AG09319 (cell line): ENCODE measurements around the gene SLC35A5.

Experiments
- DNase-seq: peaks from one replicate; pipeline ENCODE4 v3.0.0-alpha.2; 2010; ENCODE audit warnings: low read depth; ENCODE audit errors: extremely low read depth
- TF ChIP-seq, protein P1 (sequence below): IDR thresholded peaks from 2 replicates; pipeline ENCODE4 v1.5.1; 2011; ENCODE audit warnings: low read depth, mild to moderate bottlenecking, inconsistent platforms, low read length, moderate library complexity

Gene SLC35A5

DNA sequence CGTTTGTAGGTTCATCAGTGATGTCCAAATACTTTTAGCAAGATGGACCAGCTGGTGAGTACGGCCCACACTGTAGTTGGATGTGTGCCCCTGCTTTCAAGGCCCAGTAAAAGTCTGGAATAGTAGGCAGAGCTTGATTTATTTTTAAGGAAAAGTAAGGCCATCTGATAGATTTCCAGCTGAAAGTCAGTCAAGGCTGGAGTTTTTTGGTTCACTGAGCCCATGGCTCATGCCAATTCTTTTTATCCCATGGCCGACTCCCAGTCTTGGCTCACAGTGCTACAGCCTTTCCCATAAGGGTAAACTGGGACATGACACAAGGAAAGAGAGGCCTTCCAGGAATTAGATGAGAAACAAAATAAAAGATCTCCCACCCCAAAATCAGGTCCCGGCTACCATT is 65.6 kb downstream of the SLC35A5 start:
- TF ChIP-seq, protein P1, sequence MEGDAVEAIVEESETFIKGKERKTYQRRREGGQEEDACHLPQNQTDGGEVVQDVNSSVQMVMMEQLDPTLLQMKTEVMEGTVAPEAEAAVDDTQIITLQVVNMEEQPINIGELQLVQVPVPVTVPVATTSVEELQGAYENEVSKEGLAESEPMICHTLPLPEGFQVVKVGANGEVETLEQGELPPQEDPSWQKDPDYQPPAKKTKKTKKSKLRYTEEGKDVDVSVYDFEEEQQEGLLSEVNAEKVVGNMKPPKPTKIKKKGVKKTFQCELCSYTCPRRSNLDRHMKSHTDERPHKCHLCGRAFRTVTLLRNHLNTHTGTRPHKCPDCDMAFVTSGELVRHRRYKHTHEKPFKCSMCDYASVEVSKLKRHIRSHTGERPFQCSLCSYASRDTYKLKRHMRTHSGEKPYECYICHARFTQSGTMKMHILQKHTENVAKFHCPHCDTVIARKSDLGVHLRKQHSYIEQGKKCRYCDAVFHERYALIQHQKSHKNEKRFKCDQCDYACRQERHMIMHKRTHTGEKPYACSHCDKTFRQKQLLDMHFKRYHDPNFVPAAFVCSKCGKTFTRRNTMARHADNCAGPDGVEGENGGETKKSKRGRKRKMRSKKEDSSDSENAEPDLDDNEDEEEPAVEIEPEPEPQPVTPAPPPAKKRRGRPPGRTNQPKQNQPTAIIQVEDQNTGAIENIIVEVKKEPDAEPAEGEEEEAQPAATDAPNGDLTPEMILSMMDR, result no peak
- DNase-seq, result no peak

DNA sequence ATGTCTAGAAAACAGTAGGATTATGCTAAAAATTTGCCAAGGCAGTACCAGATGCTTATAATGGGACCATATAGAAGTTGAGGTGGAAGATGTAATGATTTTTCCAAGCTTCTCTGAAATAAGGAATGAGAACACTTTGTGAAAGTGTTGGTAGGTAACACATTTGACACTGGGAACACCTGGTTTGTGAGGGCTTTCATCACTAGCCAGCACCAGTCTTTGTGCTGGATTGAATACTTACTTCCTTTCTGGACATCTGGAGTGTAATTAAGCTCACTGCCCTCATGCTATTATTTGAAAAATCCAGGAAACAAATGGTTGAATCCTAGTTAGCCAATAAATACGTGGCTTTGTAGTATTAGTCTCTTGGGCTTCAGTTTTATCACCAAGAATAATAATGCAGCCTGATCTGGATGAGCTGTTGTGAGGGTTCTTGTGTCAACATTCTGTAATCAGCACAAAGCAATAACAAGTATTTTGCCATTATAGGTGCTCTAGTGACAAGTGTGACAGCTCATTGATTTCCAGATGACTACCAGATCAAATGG is 66.1 kb downstream of the SLC35A5 start:
- TF ChIP-seq, protein P1, result no peak
- DNase-seq, result no peak

DNA sequence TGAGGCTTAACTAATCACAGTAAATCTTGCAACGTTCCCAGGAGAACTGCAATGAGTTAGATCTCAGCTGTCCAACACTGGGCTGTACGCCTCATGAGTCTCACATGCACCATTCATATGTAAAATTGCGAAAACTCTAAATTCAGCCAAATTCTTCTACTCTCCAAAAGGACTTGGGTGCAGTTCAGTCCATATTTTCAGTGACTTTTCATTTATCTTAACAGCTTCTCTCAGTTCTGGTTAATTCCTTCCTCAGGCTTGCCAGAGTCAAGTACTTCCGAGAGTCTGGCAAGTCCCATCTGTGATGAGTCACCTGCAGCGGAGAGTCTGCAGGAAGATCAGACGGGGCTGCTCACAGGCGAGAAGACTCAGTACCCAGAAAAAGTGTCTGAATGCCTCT is 67.6 kb downstream of the SLC35A5 start:
- DNase-seq, result peak; percentile 85
- TF ChIP-seq, protein P1, result no peak

DNA sequence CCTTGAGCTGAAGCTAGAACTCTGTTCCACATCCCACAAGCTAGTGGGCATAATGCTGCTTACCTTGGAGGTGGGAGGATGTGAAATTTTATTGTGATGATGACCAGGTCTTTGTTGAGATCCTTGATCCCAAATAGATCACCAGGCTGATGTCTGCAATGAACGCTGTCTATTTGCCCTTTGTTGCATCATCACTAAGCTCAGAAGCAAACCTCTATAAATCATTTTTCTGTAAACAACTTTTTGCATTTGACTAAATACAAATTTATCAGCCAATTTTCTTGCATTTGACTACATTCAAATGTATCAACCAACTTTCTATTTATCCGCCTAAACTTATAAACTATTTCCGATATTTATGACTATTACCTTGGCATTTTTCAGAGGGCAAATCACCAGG is 69.4 kb downstream of the SLC35A5 start:
- DNase-seq, result no peak
- TF ChIP-seq, protein P1, result no peak

DNA sequence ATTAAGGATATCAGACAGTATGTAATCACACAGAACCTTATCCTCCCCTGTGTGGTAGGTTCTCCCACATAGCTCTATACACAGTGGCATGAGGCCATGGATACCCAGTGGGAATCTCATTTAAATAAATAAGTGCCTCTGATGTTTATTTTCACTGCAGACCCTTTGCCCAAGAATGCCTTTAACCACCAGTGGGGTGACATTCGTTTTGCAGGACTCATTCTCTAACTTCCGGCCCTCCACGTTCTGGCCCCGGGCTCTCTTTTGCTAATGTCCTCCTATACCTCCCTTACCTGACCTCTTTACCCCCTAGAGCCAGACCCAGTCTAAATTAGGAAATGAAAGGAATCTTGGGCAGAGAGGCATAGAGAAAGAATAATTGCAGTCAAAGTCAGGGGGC is 70.8 kb downstream of the SLC35A5 start:
- DNase-seq, result no peak
- TF ChIP-seq, protein P1, result no peak

DNA sequence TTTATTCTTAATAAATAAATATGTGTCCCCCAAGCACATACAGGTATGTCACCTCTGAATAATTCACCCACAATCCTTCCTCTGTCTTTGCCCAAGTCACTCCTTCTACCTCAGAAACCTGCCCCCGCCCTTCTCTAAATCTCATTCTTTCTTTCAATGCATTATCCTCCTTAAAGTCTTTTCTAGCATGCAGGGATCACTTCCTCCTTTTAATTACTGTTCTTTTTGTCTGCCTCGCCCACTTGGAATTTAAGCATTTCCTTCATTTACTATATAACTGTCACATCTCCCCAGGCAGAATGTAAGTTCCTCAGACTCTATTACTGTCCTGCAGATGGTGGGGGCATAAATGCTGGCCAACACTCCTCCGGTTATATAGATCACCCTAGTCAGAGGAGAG is 71.3 kb downstream of the SLC35A5 start:
- no peak for DNase-seq
- TF ChIP-seq, protein P1, result no peak

DNA sequence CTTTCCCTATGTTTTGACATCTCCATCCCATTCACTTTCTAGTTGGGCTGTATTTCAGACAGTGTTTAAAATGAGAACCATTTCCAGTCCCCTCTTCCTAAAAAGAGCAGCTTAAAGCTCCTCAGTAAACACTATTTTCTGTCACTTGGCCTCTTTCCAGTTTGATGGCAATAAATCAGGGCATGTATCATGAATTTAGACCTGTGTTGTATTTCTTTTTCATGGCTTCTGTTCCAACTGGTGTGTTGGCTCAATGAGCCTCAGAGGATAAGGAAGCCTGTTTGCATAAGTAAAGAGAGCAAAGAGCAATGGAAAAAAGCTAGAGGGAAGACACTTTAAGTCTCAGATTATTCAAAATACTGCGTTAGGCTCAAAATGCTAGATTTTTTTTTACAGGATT is 71.9 kb downstream of the SLC35A5 start:
- TF ChIP-seq, protein P1, result no peak
- DNase-seq, result no peak
